Naive thymus-derived CD8-positive, alpha-beta T cell (primary cell): Measurements from ENCODE around the gene DNAJC30. TPM values are rescaled to one million over a fixed set of nuclear protein-coding genes. Genes with fewer than 3 reads are reported as not detected.

ENCODE experiments used
- ATAC-seq, 2 donors: fragments of 150-1000 bp; cut with Tn5 transposase in 1 of 2; sonication (Bioruptor Pico), chemical (Tn5 transposase) in 1 of 2; 1 replicate in 1 of 2; 2 replicates in 1 of 2; pipeline ENCODE4 v1.10.0; 2021; ENCODE audit warnings: mild to moderate bottlenecking in 2 of 2, moderate library complexity in 2 of 2
- POLR2A ChIA-PET: fragments of 350-600 bp; sonication (Branson Sonifier 250); formaldehyde crosslinking; loops from one replicate; lab custom pipeline; 2021; ENCODE audit warnings: antibody characterized with exemption; lab: Charles Lee
- DNase-seq, 10 donors: peaks; one replicate each; pipeline versions ENCODE4 v3.0.0 to v3.0.0-alpha.2; 2020 to 2022
- H3K27ac Mint-ChIP-seq, 10 donors: one replicate each; pipeline ENCODE4 v1.8.0; 2020 to 2022; ENCODE audit warnings: mild to moderate bottlenecking in 10 of 10, mixed read lengths in 10 of 10, moderate library complexity in 4 of 10, inconsistent platforms in 1 of 10
- H3K27me3 Mint-ChIP-seq, 5 donors: one replicate each; pipeline ENCODE4 v1.8.0; 2021 to 2022; ENCODE audit warnings: mixed read lengths in 5 of 5
- H3K36me3 Mint-ChIP-seq, 3 donors: one replicate each; pipeline ENCODE4 v1.8.0; 2020 to 2022; ENCODE audit warnings: mixed read lengths in 3 of 3, mild to moderate bottlenecking in 2 of 3, inconsistent platforms in 1 of 3
- H3K4me1 Mint-ChIP-seq, 4 donors: one replicate each; pipeline ENCODE4 v1.8.0; 2021 to 2022; ENCODE audit warnings: mixed read lengths in 4 of 4
- H3K4me3 Mint-ChIP-seq, 10 donors: one replicate each; pipeline ENCODE4 v1.8.0; 2020 to 2022; ENCODE audit warnings: mild to moderate bottlenecking in 10 of 10, mixed read lengths in 10 of 10, moderate library complexity in 6 of 10, inconsistent platforms in 1 of 10
- H3K9me3 Mint-ChIP-seq, 9 donors: one replicate each; pipeline ENCODE4 v1.8.0; 2020 to 2022; ENCODE audit warnings: mixed read lengths in 9 of 9, mild to moderate bottlenecking in 3 of 9, inconsistent platforms in 1 of 9, moderate library complexity in 1 of 9
- microRNA-seq: library from miRNA; unstranded; fragments of <30 nt; microRNA quantifications from one replicate; pipeline ENCODE4 v1.2.0, GENCODE V29; 2022; ENCODE audit warnings: borderline microRNAs expressed
- polyA plus RNA-seq, 3 donors: library from polyadenylated mRNA; unstranded; fragments of 300-500 nt; fragmentation: Illumina TruSeq; gene quantifications; one replicate each; pipeline ENCODE4 v1.2.3, GENCODE V29; 2021
- total RNA-seq, 8 experiments: library from RNA in 2 of 8; stranded (reverse) in 2 of 8; gene quantifications; one replicate each; pipeline ENCODE4 v1.2.3 and lab custom pipeline; 2021 to 2026

Gene DNAJC30
- total and polyA plus RNA-seq, 5 experiments from 2014 or later: 10.1 to 23.7 (median 13.3) TPM

GRCh38 chr7:73638911-73639310 lies 44.3 kb downstream of the DNAJC30 start:
- Mint-ChIP-seq H3K27ac (no peak overlapping the region), H3K4me3 (no peak overlapping the region), H3K9me3 (peaks cover 0 to 21% (median 3%) of the 10 kb centered on the region in 9 donors), H3K36me3 (peaks cover 0 to 4% (median 0%) of the 10 kb centered on the region in 3 donors), H3K4me1 (no peaks in the 10 kb centered on the region), H3K27me3 (peaks cover 7 to 23% (median 13%) of the 10 kb centered on the region in 5 donors)
- no peak for DNase-seq
- POLR2A ChIA-PET: no interaction called here
- ATAC-seq: no peak

GRCh38 chr7:73635428-73636200 lies 47.6 kb downstream of the DNAJC30 start:
- POLR2A ChIA-PET: no interaction called here
- H3K27ac Mint-ChIP-seq: no peak overlapping the region
- ATAC-seq (no peak), DNase-seq (no peak)
- H3K36me3 Mint-ChIP-seq: no peaks in the 10 kb centered on the region
- H3K4me1 Mint-ChIP-seq: no peaks in the 10 kb centered on the region
- H3K27me3 Mint-ChIP-seq: peaks cover 14 to 40% (median 27%) of the 10 kb centered on the region in 5 donors
- H3K9me3 Mint-ChIP-seq: peaks cover 0 to 8% (median 0%) of the 10 kb centered on the region in 9 donors
- no peak overlapping the region for H3K4me3 Mint-ChIP-seq

GRCh38 chr7:73633844-73634243 lies 49.4 kb downstream of the DNAJC30 start:
- Mint-ChIP-seq H3K9me3 (peaks cover 0 to 2% (median 0%) of the 10 kb centered on the region in 9 donors), H3K27ac (no peak overlapping the region), H3K36me3 (no peaks in the 10 kb centered on the region), H3K4me3 (no peak overlapping the region), H3K27me3 (peaks cover 17 to 48% (median 28%) of the 10 kb centered on the region in 5 donors), H3K4me1 (no peaks in the 10 kb centered on the region)
- POLR2A ChIA-PET: no interaction called here
- no peak for ATAC-seq
- DNase-seq: no peak

GRCh38 chr7:73633323-73633722 lies 49.9 kb downstream of the DNAJC30 start:
- no peaks in the 10 kb centered on the region for H3K9me3 Mint-ChIP-seq
- POLR2A ChIA-PET: no interaction called here
- ATAC-seq: no peak
- peaks cover 17 to 53% (median 34%) of the 10 kb centered on the region in 5 donors for H3K27me3 Mint-ChIP-seq
- no peak overlapping the region for H3K27ac Mint-ChIP-seq
- no peaks in the 10 kb centered on the region for H3K4me1 Mint-ChIP-seq
- no peaks in the 10 kb centered on the region for H3K36me3 Mint-ChIP-seq
- no peak overlapping the region for H3K4me3 Mint-ChIP-seq
- no peak for DNase-seq

GRCh38 chr7:73631558-73631957 lies 51.7 kb downstream of the DNAJC30 start:
- ATAC-seq (no peak), DNase-seq (no peak)
- no peak overlapping the region for H3K4me3 Mint-ChIP-seq
- no peaks in the 10 kb centered on the region for H3K9me3 Mint-ChIP-seq
- no peak overlapping the region for H3K27ac Mint-ChIP-seq
- H3K36me3 Mint-ChIP-seq: no peaks in the 10 kb centered on the region
- no peaks in the 10 kb centered on the region for H3K4me1 Mint-ChIP-seq
- POLR2A ChIA-PET: no interaction called here
- H3K27me3 Mint-ChIP-seq: peaks cover 18 to 66% (median 49%) of the 10 kb centered on the region in 5 donors

Small RNAs within 50 kb of the gene (microRNA-seq; reads per million reads assigned to microRNA genes)
- not detected for gene MIR4284

Other genes starting within 250 kb of the DNAJC30 start
- gene FZD9, start 249.7 kb downstream of the DNAJC30 start, total RNA-seq: under 1 TPM; 0.16 to 0.31 TPM
- gene FZD9, start 249.7 kb downstream of the DNAJC30 start, polyA plus RNA-seq: under 1 TPM in 2 of 3 donors, not detected in 1; 0.07 to 0.52 TPM
- gene BAZ1B, start 161.2 kb downstream of the DNAJC30 start, total RNA-seq: 10 to 100 TPM; 71.5 to 73.0 TPM
- 10 to 100 TPM; 12.1 to 27.0 (median 17.0) TPM for gene BAZ1B, start 161.2 kb downstream of the DNAJC30 start, polyA plus RNA-seq
- gene BCL7B, start 125.8 kb downstream of the DNAJC30 start, total RNA-seq: 10 to 100 TPM; 59.5 to 64.6 TPM
- 10 to 100 TPM; 76.6 to 96.3 (median 81.8) TPM for gene BCL7B, start 125.8 kb downstream of the DNAJC30 start, polyA plus RNA-seq
- 10 to 100 TPM; 30.4 to 31.2 TPM for gene TBL2, start 104.9 kb downstream of the DNAJC30 start, total RNA-seq
- 10 to 100 TPM; 13.4 to 19.6 (median 18.4) TPM for gene TBL2, start 104.9 kb downstream of the DNAJC30 start, polyA plus RNA-seq
- gene MLXIPL, start 58.9 kb downstream of the DNAJC30 start, total RNA-seq: not detected
- gene MLXIPL, start 58.9 kb downstream of the DNAJC30 start, polyA plus RNA-seq: not detected
- 1 to 10 TPM in 1 of 2 experiments, under 1 TPM in 1; 0.63 to 1.0 TPM for gene VPS37D, start 15.6 kb downstream of the DNAJC30 start, total RNA-seq
- under 1 TPM in 2 of 3 donors, not detected in 1; 0.14 to 0.30 TPM for gene VPS37D, start 15.6 kb downstream of the DNAJC30 start, polyA plus RNA-seq
- gene BUD23, start 144 bp upstream of the DNAJC30 start, total RNA-seq: 10 to 100 TPM; 67.2 to 69.7 TPM
- gene BUD23, start 144 bp upstream of the DNAJC30 start, polyA plus RNA-seq: 100 to 1,000 TPM; 123 to 139 (median 136) TPM
- 1 to 10 TPM; 5.7 to 7.8 TPM for gene STX1A, start 36.2 kb upstream of the DNAJC30 start, total RNA-seq
- gene STX1A, start 36.2 kb upstream of the DNAJC30 start, polyA plus RNA-seq: 1 to 10 TPM in 2 of 3 donors, under 1 TPM in 1; 0.69 to 2.2 (median 2.1) TPM
- gene ABHD11, start 55.3 kb upstream of the DNAJC30 start, total RNA-seq: 10 to 100 TPM; 20.7 to 24.9 TPM
- gene ABHD11, start 55.3 kb upstream of the DNAJC30 start, polyA plus RNA-seq: 10 to 100 TPM in 2 of 3 donors, 1 to 10 TPM in 1; 5.4 to 12.3 (median 10.0) TPM
- not detected for gene CLDN3, start 86.8 kb upstream of the DNAJC30 start, total RNA-seq
- gene CLDN3, start 86.8 kb upstream of the DNAJC30 start, polyA plus RNA-seq: not detected
- gene CLDN4, start 147.5 kb upstream of the DNAJC30 start, total RNA-seq: under 1 TPM in 1 of 2 experiments, not detected in 1; 0.36 TPM
- gene CLDN4, start 147.5 kb upstream of the DNAJC30 start, polyA plus RNA-seq: under 1 TPM in 1 of 3 donors, not detected in 2; 0.04 TPM
- gene METTL27, start 159.1 kb upstream of the DNAJC30 start, total RNA-seq: 1 to 10 TPM; 3.0 to 4.4 TPM
- 1 to 10 TPM in 2 of 3 donors, under 1 TPM in 1; 0.52 to 3.2 (median 1.5) TPM for gene METTL27, start 159.1 kb upstream of the DNAJC30 start, polyA plus RNA-seq
- not detected for gene TMEM270, start 177.7 kb upstream of the DNAJC30 start, total RNA-seq
- gene TMEM270, start 177.7 kb upstream of the DNAJC30 start, polyA plus RNA-seq: not detected